HG02763 (cell line): ENCODE data around the gene ZNF514.
"Not testable (repeated sequence)": the region's sequence is repeated elsewhere in the genome, so short reads cannot be mapped to it uniquely, and the experiment has no call there.

ENCODE experiments used
- ATAC-seq: cut with Tn5 transposase; IDR thresholded peaks from one replicate; pipeline ENCODE4 v1.9.1; 2021; ENCODE audit warnings: mild to moderate bottlenecking, moderate library complexity; ENCODE audit not compliant: unreplicated experiment

Gene ZNF514

GRCh38 chr2:95159690-95160449 is at the start of gene ZNF514:
ZNF514 (minus strand) TSS chr2:95159848; CDS start chr2:95153253, 6,595 bp downstream.
- ATAC-seq: peak; percentile 93

GRCh38 chr2:95208106-95208505 is 48.5 kb upstream of the ZNF514 start:
- no peak for ATAC-seq

GRCh38 chr2:95207111-95207961 is 47.7 kb upstream of the ZNF514 start, which contains the start of gene ZNF892:
ZNF892 (plus strand) TSS chr2:95207521; CDS start chr2:95207816, 295 bp downstream.
- ATAC-seq: peak; percentile 95

GRCh38 chr2:95206096-95206495 is 46.4 kb upstream of the ZNF514 start:
- no peak for ATAC-seq

GRCh38 chr2:95204396-95204795 is 44.7 kb upstream of the ZNF514 start:
- ATAC-seq: no peak

- ATAC-seq: no peak
Measured at GRCh38 chr2:95203911-95204310, 44.3 kb upstream of the ZNF514 start.

GRCh38 chr2:95192956-95193355 is 33.3 kb upstream of the ZNF514 start:
- not testable (repeated sequence) for ATAC-seq

- ATAC-seq: no peak
Measured at GRCh38 chr2:95185973-95186372, 26.3 kb upstream of the ZNF514 start.

GRCh38 chr2:95185197-95185596 is 25.5 kb upstream of the ZNF514 start:
- no peak for ATAC-seq

GRCh38 chr2:95181774-95182173 is 22.1 kb upstream of the ZNF514 start:
- no peak for ATAC-seq

- ATAC-seq: no peak
Measured at GRCh38 chr2:95179451-95179850, 19.8 kb upstream of the ZNF514 start.

- ATAC-seq: no peak
Measured at GRCh38 chr2:95174031-95174542, 14.4 kb upstream of the ZNF514 start.

GRCh38 chr2:95171902-95172301 is 12.3 kb upstream of the ZNF514 start:
- no peak for ATAC-seq

GRCh38 chr2:95166065-95166763 is 6.6 kb upstream of the ZNF514 start:
- ATAC-seq: no peak

GRCh38 chr2:95165371-95166064 is 5.9 kb upstream of the ZNF514 start, which contains the start of gene ZNF2:
ZNF2 (plus strand) TSS chr2:95165809; CDS start chr2:95176227, 10,418 bp downstream.
- peak; percentile 89 for ATAC-seq

- ATAC-seq: no peak
Measured at GRCh38 chr2:95165030-95165370, 5.4 kb upstream of the ZNF514 start.

- peak; percentile 37 for ATAC-seq
Measured at GRCh38 chr2:95158891-95159619, 593 bp downstream of the ZNF514 start.

- no peak for ATAC-seq
Measured at GRCh38 chr2:95158441-95158840, 1.2 kb downstream of the ZNF514 start.

GRCh38 chr2:95149397-95149984 is 10.2 kb downstream of the ZNF514 start:
- no peak for ATAC-seq
